Liver (tissue), 3 donors: ENCODE data around the gene GALE.
"Not testable (repeated sequence)": the region's sequence is repeated elsewhere in the genome, so short reads cannot be mapped to it uniquely, and the experiment has no call there.

ENCODE experiments used
- ATF3 ChIP-seq: IDR thresholded peaks from 2 replicates; pipeline ENCODE4 v1.6.1; 2016; ENCODE audit warnings: antibody characterized with exemption
- CTCF ChIP-seq: fragments of 150-350 bp; IDR thresholded peaks from 2 replicates; pipeline ENCODE4 v1.5.1; 2017; ENCODE audit warnings: improper control_type of control experiment, low read depth, low read length; ENCODE audit not compliant: missing input control
- EGR1 ChIP-seq, 2 donors: IDR thresholded peaks; 2 replicates each; pipeline ENCODE4 v1.6.1; 2016 to 2018; ENCODE audit warnings: antibody characterized with exemption in 2 of 2, low read depth in 2 of 2
- FOXA2 ChIP-seq: IDR thresholded peaks from 2 replicates; pipeline ENCODE4 v1.6.1; 2016; ENCODE audit warnings: antibody characterized with exemption
- GABPA ChIP-seq, 2 donors: IDR thresholded peaks in 1 of 2; conservative IDR thresholded peaks in 1 of 2; 2 replicates each; pipeline ENCODE4 v1.6.1; 2016; ENCODE audit warnings: antibody characterized with exemption in 2 of 2, mild to moderate bottlenecking in 1 of 2, moderate library complexity in 1 of 2
- HNF4G ChIP-seq: IDR thresholded peaks from 2 replicates; pipeline ENCODE4 v1.6.1; 2016; ENCODE audit warnings: antibody characterized with exemption
- JUND ChIP-seq, 2 donors: IDR thresholded peaks; 2 replicates each; pipeline ENCODE4 v1.6.1; 2016; ENCODE audit warnings: antibody characterized with exemption in 2 of 2
- MAX ChIP-seq: IDR thresholded peaks from 2 replicates; pipeline ENCODE4 v1.6.1; 2016; ENCODE audit warnings: antibody characterized with exemption
- RAD21 ChIP-seq, 2 donors: IDR thresholded peaks; 2 replicates each; pipeline ENCODE4 v1.6.1; 2016; ENCODE audit warnings: antibody characterized with exemption in 2 of 2, mild to moderate bottlenecking in 2 of 2
- REST ChIP-seq: IDR thresholded peaks from 2 replicates; pipeline ENCODE4 v1.6.1; 2016; ENCODE audit warnings: antibody characterized with exemption, mild to moderate bottlenecking
- SP1 ChIP-seq: IDR thresholded peaks from 2 replicates; pipeline ENCODE4 v1.6.1; 2018; ENCODE audit warnings: antibody characterized with exemption, mild to moderate bottlenecking
- TAF1 ChIP-seq: conservative IDR thresholded peaks from 2 replicates; pipeline ENCODE4 v1.6.1; 2016; ENCODE audit warnings: antibody characterized with exemption, mild to moderate bottlenecking
- YY1 ChIP-seq: IDR thresholded peaks from 2 replicates; pipeline ENCODE4 v1.6.1; 2016; ENCODE audit warnings: antibody characterized with exemption, mild to moderate bottlenecking
- donor health status: healthy.
- donor health status: healthy.

- not testable (repeated sequence) for TF ChIP-seq REST; CTCF; YY1; FOXA2; TAF1; ATF3; GABPA (IDR thresholded peaks at IDR 0.05 in 1 of 2, conservative IDR thresholded peaks at IDR 0.05 in 1 of 2); JUND (IDR thresholded peaks at IDR 0.05); MAX; RAD21 (IDR thresholded peaks at IDR 0.05); EGR1 (IDR thresholded peaks at IDR 0.05; ENCODE audit: low read depth in 2 of 2); HNF4G; SP1
Measured at GRCh38 chr1:23826590-23826989, 26.0 kb upstream of the GALE start.
